Ramos (cell line): ENCODE data around the gene TKTL1.

Source experiments
- in situ Hi-C: fragments of 300-500 bp; cut with MboI; formaldehyde crosslinking; loops from one replicate; pipeline ENCODE4 v1.14.3; 2022; ENCODE audit warnings: low sequenced_read_pairs; ENCODE audit not compliant: unreplicated experiment

TKTL1 gene

GRCh38 chrX:154309041-154309775 lies 13.6 kb downstream of the TKTL1 start:
- in situ Hi-C loops: no loop called here

DNA sequence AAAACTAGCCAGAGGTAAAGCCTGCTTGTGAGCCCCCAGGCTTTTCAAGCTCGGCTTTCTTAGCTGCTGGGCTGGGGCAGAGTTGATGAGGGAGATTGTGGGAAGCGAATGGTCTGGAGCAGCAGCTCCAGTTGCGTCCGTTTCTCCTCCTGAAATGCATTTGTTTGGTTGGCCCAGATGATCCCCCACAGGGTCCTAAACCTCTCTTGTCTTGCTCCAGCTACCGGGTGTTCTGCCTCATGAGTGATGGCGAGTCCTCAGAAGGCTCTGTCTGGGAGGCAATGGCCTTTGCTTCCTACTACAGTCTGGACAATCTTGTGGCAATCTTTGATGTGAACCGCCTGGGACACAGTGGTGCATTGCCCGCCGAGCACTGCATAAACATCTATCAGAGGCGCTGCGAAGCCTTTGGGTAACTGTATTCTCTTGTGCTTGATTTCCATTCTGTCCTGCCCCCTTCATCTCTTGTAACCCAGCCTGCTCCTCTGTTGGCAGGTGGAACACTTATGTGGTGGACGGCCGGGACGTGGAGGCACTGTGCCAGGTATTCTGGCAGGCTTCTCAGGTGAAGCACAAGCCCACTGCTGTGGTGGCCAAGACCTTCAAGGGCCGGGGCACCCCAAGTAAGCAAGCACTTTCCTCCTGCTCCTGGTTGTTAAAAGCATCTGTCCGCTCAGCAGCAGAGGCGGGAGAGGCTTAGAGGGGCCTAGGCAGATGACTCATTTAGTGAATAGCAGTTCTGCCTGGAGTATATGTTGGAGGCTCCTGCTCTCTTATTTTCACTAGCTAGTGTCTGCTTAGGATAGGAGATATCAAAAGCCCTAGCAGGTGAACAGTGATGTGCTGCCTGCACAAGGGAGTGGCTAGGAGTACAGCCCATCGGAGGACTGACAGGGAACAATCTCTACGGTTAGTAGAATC lies 15.3 kb downstream of the TKTL1 start:
- in situ Hi-C loops: no loop called here

- in situ Hi-C loops: no loop called here
These were observed 16.5 kb downstream of the TKTL1 start for GRCh38 chrX:154312116-154312515.

DNA sequence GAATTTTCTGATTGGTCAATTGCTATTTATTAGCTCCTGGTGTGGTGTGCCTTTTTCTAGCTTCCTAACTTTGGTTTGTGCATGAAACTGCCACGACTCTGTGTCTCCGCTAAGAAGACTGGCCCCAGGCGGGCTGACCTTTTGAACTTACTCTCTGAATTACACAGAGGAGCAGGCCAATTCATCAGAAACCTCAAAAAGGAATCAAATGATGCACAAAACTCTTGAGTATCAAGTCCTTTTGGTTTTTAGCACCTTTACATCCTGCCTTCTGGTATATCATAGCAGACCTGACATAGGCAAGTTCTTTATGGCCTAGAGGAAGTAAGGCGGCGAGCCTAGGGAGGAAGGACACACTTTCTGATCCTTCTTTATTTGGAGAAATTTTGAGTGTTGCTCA lies 17.6 kb downstream of the TKTL1 start:
- in situ Hi-C loops: no loop called here

DNA sequence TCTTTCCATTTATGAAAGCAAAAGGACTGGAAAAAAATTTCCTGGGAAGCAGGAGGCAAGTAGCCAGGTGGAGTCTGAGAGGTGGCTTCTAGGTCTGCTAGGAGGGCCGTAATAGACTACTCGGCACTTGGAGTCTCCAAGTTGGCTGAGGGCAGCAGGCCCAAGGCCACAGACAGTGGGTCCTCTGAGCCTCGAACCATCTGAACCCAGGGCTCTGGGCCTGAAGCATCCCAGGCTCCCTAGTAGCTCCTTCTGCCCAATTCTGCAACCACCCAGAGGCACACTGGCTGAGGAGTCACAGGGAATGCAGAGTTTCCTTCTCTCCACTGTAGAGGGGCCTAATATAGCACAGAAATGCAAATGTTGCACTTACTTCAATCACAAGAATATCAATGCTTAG lies 19.8 kb downstream of the TKTL1 start:
- in situ Hi-C loops: no loop called here

- in situ Hi-C loops: no loop called here
These were observed 21.9 kb downstream of the TKTL1 start for GRCh38 chrX:154317391-154317995.

- in situ Hi-C loops: no loop called here
These were observed 24.8 kb downstream of the TKTL1 start for GRCh38 chrX:154320406-154320805.

- in situ Hi-C loops: no loop called here
These were observed 25.6 kb downstream of the TKTL1 start for GRCh38 chrX:154321152-154321551.

GRCh38 chrX:154321594-154321993 lies 26.0 kb downstream of the TKTL1 start:
- in situ Hi-C loops: no loop called here

GRCh38 chrX:154322890-154323289 lies 27.3 kb downstream of the TKTL1 start:
- in situ Hi-C loops: no loop called here

DNA sequence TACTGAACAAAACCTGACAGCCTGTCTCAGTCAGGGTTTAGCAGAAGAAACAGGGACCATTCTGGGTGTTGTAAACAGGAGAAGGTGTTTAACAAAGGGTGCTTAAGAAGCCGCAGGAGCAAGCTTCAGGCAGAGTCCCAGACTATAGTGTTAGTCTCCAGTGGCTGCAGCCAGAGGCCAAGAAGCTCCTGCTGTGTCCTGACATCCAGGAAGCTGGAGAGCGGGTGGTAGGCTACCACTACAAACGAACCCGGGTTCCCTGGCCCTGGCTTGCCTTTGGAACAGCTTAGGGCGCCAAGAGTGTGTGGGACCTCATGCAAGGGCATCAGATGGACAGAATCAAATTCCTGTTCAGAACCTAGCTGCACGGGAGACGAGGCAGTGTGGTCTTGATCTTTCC lies 27.9 kb downstream of the TKTL1 start:
- in situ Hi-C loops: no loop called here

DNA sequence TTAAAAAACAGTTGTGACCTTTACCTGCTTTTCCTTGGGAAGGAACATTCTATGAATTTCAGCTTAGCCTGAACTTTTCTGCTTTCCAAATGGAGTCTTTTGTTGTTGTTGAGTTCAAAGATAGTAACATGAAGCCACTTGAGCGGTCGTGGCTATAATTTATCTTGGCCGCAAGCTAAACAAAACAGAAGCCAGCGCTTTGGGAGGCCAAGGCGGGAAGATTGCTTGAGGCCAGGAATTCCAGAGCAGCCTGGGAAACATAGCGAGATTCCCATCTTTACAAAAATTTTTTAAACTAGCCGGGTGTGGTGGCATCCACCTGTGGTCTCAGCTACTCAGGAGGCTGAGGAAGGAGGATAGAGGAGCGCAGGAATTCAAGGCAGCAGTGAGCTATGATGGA lies 29.9 kb downstream of the TKTL1 start:
- in situ Hi-C loops: no loop called here

GRCh38 chrX:154327038-154327820 lies 31.6 kb downstream of the TKTL1 start:
- in situ Hi-C loops: no loop called here

DNA sequence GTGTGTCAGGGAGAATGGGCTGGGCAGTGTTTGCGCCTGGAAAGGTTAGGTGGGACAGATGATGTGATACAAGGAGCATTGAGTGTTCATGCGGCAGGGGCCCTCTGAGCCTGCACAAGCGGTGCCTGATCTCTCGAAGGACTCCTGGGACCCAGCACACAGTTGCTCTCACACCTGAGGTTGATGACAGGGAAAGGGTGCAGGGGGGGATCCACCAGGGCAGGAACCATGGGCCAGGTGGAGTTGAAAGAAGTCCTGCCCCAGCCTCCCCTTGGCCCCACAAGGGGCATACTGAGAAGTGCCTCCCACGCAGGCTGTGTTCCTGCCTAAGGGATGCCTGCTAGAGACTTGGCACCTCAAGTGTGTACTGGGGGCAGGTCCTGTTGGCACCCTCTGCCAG lies 33.1 kb downstream of the TKTL1 start:
- in situ Hi-C loops: no loop called here

GRCh38 chrX:154329294-154329693 lies 33.7 kb downstream of the TKTL1 start:
- in situ Hi-C loops: no loop called here

- in situ Hi-C loops: no loop called here
These were observed 37.0 kb downstream of the TKTL1 start for GRCh38 chrX:154332561-154332960.

GRCh38 chrX:154333116-154333515 lies 37.5 kb downstream of the TKTL1 start:
- in situ Hi-C loops: no loop called here

- in situ Hi-C loops: no loop called here
These were observed 38.3 kb downstream of the TKTL1 start for GRCh38 chrX:154333837-154334271.

DNA sequence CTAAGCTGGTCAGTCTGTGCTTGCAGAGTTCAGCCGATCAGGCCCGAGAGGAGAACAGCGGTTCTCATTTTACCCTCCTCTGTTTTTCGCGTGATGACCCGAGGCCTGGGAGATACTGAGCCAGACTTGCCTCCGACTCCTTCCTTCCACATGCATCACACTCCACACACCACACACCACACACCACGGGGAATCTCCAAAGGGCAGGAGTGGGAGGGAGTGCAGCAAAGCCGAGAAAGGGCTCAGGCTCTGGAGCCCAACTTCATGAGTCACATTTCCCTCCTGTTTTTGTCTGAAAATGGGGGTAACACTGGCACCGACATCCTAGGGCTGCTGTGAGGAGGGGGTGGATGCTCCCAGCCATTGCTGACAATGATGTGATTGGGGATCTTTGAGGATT lies 38.9 kb downstream of the TKTL1 start:
- in situ Hi-C loops: no loop called here
